HG02571 (cell line): ENCODE measurements around the gene CSTB.

Experiments
- ATAC-seq: cut with Tn5 transposase; IDR thresholded peaks from one replicate; pipeline ENCODE4 v1.9.1; 2021; ENCODE audit warnings: mild to moderate bottlenecking, moderate library complexity; ENCODE audit not compliant: unreplicated experiment

CSTB gene

DNA sequence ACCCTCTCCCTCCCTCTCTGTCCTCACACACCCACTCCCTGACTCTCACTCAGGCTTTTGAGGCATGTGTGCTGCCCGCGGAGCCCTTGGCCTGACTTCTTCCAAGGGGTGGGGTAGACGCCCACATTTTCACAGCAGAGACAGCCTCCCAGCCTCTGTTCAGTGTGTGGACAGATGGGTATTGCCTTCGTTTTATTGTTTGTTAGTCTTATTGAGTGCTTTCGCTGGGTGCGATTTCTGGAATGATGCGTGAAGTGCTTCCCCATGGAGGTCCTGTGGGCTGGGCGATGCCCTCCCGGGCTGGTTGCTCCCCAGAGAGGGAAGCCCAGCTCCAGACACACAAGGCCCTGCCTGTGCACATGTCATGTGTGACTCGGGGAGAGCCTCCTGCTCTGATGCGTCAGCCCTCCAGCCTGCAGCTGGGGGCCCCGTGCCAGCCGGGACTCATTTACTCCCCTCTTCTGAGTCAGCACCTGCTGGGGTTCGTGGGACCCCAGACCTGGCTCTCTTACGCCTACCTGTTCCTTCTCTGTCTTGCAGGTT lies 42.5 kb downstream of the CSTB start:
- ATAC-seq, result no peak

DNA sequence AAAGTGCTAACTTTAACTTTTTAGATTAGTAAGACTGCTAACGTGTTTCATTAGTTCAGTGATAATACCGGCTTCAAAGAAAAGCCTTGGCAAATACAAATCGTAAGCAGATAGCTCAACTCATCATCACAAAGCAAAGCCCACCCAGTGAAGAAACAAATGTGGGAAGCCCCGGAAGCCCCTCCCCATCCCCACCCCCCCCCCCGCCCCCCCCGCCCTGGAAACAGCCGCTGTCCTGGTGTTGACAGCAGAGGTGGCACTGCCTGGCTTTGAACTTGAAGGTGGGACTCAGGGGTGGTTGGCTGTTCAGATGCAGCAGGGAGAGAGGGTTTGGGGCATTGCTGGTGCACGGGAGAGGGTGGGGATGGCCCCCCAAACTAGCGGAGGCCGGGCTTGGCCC lies 43.0 kb downstream of the CSTB start:
- no peak for ATAC-seq

DNA sequence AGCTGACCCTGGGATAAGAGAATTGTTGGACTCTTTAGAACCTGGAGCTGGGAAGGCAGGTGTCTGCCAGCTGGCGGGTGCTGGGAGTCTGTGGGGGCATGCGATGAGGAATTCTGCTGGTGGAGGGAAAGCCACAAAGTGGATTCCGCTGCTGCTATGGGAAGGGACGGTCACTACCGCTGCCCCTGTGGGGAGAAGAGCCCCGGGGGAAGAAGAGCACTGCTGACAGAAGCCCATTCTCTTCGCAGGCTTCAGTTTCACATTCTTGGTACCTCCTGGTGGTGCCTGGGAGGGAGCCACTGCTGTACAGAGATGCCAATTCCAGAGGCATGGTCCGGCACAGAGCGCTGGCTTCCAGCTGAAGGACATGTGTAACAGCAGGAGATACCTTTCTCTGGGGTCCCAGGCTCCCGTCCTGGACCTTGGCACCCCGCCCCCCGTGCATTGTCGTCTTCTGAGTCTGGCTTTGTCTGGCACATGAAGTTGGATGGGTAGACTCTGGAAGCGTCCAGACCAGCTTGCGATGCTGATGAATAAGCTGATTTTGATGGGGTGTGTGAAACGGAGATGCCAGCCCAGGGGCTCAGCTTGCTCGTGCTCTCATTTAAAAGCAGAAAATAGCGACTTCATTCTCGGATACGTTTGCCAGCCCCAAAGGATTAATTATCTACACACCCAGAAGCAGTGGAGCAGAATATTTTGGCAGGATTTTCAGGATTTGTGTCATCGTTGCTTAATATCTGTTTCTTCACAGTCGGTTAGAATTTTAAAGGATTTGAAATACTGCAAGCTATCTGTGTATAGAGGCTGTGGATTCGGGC lies 44.0 kb downstream of the CSTB start:
- ATAC-seq, result no peak

DNA sequence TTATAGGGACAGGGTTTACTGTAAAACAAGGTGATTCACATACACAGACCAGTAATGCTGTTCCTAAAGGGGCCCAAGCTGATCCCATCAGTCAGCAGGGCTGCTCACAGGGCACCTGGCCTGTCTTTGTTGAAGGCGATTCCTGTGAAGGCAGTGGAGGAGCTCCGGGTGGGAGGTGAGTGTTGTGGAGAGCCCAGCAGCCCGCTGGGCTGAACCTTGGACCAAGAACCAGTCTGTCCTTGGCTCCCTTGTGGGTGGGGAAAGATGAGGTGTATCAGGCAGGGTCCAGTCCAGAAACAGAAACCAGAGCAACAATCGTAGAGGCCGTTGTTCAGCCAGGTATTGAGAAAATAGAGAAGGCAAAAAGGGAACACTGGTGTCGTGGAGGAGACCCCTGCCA lies 44.6 kb downstream of the CSTB start:
- ATAC-seq, result no peak

DNA sequence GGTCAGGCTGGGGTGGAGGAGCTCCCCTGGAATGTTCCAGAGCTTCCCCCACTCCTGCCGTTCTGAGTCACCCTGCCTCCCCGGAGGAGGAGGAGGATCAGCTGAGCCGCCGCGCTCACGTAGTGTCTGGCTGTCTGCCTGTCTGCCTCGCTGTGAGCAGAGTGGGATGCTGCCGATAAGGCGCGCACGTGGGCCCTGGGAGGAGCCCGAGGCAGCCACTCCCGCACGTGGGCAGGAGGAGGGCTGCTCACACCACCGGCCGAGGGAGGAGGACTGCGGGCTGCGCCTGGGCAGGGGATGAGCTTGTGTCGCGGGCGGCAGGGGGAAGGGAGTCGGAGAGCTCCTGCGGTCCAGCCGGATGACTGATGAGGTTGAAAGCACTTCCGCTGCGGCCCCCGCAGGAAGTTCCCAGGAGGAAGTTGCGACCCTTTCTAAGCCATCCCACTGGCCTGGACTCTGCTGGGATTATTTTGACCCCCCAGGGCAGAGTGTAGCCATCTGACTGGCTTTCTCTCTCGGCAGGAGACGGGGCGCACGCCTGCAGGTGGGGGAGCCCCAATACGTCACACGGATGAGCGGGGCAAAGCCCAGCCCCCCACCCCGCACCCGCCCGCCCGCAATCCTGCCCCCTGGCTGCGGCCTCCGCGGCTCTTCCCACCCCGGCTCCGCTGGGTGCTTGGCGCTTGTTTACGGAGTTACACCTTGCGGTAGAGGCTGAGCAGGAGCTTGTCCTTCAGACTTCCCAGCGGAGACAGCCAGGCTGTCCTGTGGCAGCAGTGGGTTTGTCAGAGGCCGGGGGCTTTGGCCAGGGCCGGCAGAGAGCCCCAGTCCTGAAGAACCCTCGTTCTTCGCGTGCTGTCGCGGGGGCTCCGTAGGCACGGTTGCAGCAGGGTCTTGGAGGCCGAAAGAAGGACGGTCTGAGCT lies 47.4 kb downstream of the CSTB start:
- ATAC-seq, result peak; percentile 55

- no peak for ATAC-seq
These were observed 48.0 kb downstream of the CSTB start for GRCh38 chr21:43728154-43728466.

GRCh38 chr21:43727519-43728153 lies 48.5 kb downstream of the CSTB start:
- ATAC-seq, result no peak

GRCh38 chr21:43726686-43727518 lies 49.2 kb downstream of the CSTB start:
- no peak for ATAC-seq
